Activated CD8-positive, alpha-beta memory T cell treated with anti-CD3 and anti-CD28 coated beads, Interleukin-2, amount 50 U/mL, for 1 hour (primary cell): ENCODE data around the gene ADAM17.

Source experiments
- DNase-seq: peaks from one replicate; pipeline ENCODE4 v3.0.0-alpha.2; 2020; ENCODE audit errors: extremely low read depth

The ADAM17 gene

GRCh38 chr2:9472511-9472910 is 83.1 kb downstream of the ADAM17 start:
- DNase-seq, result no peak

DNA sequence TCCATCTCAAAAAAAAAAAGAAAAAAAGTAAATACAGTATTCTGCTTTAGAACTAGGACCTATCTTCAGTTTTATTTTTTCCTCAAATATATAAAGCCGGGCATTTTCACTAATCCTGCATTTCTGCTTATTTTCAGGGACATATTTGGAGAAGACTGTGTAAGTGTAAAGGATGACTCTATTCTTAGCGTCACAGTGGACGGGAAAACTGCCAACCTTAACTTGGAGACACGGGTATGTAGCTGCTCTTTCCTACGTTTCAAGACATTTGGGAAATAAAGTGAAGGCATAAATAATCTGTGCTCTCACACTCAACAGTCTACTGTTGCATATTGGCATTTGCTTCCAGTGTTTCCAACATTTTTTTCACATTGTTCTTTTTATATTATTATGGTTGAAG is 84.4 kb downstream of the ADAM17 start:
- no peak for DNase-seq

GRCh38 chr2:9467687-9468086 is 87.9 kb downstream of the ADAM17 start:
- DNase-seq, result no peak

GRCh38 chr2:9466147-9466683 is 89.4 kb downstream of the ADAM17 start:
- no peak for DNase-seq

GRCh38 chr2:9465170-9465569 is 90.5 kb downstream of the ADAM17 start:
- DNase-seq, result no peak

- DNase-seq, result no peak
Measured at GRCh38 chr2:9463698-9464034, 92.0 kb downstream of the ADAM17 start.

GRCh38 chr2:9462886-9463697 is 92.5 kb downstream of the ADAM17 start:
- DNase-seq, result no peak

DNA sequence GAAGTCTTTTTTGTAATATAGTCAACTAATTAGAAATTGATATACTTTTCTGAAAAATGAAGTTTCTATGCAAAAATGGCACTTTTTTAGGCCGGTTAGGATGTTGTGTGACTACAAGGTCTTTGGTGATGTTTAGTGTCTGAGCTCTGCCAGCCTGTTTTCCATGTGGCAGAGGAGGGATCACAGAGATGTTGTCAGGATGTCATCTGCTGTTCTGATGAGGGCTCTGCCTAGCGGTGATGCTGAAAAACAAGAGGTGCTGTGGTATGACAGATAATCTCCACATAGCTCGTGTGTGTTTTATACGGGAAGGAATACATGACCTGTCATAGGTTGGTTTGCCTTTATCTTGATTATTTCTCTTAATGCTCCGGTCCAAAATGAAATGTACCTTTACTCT is 93.3 kb downstream of the ADAM17 start:
- no peak for DNase-seq

DNA sequence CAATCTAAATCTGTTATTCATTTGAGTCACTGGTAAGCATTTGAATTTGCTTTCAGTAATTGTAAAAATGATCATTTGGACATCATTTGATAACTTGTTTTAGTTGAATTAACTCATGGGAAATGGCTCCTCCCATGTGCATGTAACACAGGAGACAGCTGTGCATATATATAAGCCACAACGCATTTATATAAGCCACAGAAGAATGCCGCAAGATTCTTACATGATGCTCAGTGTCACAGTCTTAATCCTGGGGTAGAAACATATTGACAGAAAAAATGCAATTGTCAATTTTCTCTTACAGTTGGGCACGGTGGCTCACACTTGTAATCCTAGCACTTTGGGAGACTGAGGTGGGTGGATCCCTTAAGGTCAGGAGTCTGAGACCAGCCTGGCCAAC is 94.6 kb downstream of the ADAM17 start:
- no peak for DNase-seq

DNA sequence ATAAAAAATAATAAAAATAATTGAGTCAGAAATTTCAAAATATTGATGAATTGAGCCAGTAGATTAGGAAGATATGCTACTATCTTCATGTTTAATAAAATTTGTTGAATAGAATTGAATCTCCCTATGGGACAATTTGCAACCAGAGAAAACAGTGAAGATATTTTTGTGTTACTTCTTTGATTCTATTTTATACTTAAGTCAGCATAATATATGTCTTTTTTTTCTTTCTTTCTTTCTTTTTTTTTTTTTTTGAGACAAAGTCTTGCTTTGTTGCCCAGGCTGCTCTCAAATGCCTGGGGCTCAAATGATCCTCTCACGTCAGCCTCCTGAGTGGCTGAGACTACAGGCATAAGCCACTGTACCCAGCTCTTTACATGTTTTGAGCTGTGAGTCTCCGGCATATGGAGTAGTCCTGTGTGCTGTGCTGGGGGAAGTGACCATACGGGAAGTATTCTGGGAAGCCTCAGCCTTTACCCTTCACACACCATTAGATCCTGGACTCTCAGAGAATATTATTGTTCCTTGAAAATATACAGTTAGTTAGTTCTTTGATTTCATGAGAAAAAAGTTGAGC is 95.1 kb downstream of the ADAM17 start:
- DNase-seq, result no peak

GRCh38 chr2:9451231-9451630 is 104.4 kb downstream of the ADAM17 start:
- no peak for DNase-seq

GRCh38 chr2:9445089-9445488 is 110.5 kb downstream of the ADAM17 start:
- DNase-seq, result no peak

- DNase-seq, result no peak
Measured at GRCh38 chr2:9443526-9443925, 112.1 kb downstream of the ADAM17 start.

- DNase-seq, result no peak
Measured at GRCh38 chr2:9441556-9441955, 114.1 kb downstream of the ADAM17 start.

- DNase-seq, result no peak
Measured at GRCh38 chr2:9440058-9440727, 115.4 kb downstream of the ADAM17 start.

GRCh38 chr2:9439536-9439935 is 116.1 kb downstream of the ADAM17 start:
- no peak for DNase-seq
